Cerebellar nuclear complex (tissue), 1 donor: ENCODE data around the gene KRIT1.

Source experiments
- DNase-seq, 2 experiments: peaks; one replicate each; lab custom pipeline; 2025; lab: John Stamatoyannopoulos, UW

The KRIT1 gene

GRCh38 chr7:92150450-92151017 is 95.2 kb downstream of the KRIT1 start:
- DNase-seq = no peak

- no peak for DNase-seq
These were observed 95.9 kb downstream of the KRIT1 start for GRCh38 chr7:92149736-92150239.
